ENCODE results near the gene TMEM183A. TPM values are rescaled to one million over a fixed set of nuclear protein-coding genes. Genes with fewer than 3 reads are reported as not detected.

TMEM183A gene
- total and polyA plus RNA-seq, 9 of the 15 experiments (the other 6 are each of a cell fraction or from before 2014, with no cell fraction given), result 23.4 to 190 (median 124) TPM

DNA sequence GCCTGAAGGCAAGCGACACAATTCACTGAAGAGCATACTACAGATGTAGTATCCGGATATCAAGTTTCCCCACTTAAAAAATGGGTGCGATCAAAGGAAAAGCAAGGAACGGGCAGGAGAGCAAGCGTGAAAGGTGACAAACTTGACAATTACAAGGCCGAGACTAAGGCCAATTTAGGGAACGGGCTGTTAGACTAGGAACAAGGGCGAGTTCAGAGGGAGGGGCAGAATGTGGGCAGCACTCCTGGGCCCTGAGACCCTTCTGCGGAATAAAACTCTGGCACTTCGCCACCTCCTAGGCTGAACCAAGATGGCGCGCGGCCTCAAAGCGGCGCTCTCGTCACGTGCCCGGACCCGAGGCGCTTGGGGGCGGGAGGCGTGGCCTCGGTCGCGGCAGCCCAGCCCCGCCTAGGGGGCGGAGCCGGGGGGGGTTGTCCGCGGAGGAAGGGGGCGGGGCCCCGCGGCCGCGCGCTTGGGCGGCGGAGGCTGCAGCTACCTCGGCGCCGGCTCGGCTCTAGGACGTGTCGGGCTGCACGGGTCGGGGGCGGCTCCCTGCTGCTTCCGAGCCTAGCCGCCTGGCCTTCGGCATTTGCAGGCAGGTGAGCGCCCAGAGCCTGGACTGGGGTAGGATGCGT lies 19.0 kb downstream of the TMEM183A start, which contains the start of gene PPFIA4 (continued):
- TF ChIP-seq, protein P1, sequence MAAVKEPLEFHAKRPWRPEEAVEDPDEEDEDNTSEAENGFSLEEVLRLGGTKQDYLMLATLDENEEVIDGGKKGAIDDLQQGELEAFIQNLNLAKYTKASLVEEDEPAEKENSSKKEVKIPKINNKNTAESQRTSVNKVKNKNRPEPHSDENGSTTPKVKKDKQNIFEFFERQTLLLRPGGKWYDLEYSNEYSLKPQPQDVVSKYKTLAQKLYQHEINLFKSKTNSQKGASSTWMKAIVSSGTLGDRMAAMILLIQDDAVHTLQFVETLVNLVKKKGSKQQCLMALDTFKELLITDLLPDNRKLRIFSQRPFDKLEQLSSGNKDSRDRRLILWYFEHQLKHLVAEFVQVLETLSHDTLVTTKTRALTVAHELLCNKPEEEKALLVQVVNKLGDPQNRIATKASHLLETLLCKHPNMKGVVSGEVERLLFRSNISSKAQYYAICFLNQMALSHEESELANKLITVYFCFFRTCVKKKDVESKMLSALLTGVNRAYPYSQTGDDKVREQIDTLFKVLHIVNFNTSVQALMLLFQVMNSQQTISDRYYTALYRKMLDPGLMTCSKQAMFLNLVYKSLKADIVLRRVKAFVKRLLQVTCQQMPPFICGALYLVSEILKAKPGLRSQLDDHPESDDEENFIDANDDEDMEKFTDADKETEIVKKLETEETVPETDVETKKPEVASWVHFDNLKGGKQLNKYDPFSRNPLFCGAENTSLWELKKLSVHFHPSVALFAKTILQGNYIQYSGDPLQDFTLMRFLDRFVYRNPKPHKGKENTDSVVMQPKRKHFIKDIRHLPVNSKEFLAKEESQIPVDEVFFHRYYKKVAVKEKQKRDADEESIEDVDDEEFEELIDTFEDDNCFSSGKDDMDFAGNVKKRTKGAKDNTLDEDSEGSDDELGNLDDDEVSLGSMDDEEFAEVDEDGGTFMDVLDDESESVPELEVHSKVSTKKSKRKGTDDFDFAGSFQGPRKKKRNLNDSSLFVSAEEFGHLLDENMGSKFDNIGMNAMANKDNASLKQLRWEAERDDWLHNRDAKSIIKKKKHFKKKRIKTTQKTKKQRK (IDR thresholded peaks at IDR 0.05; ENCODE audit: borderline replicate concordance, low read depth, low read length), result no peak
- TF ChIP-seq POLR3A (IDR thresholded peaks at IDR 0.05; ENCODE audit: borderline replicate concordance, extremely low read depth, insufficient read depth, insufficient read length) (no peak), KLF13 (tag; IDR thresholded peaks at IDR 0.05; ENCODE audit: borderline replicate concordance, low read depth) (peak; percentile 88; the same call in 1 of the 2 replicates), CREBBP (IDR thresholded peaks at IDR 0.05; ENCODE audit: low read depth, low read length) (no peak), HLTF (IDR thresholded peaks at IDR 0.05) (peak; percentile 57; the same call in 1 of the 2 replicates), NR2C1 (IDR thresholded peaks at IDR 0.05) (no peak), NR2C1 (tag; IDR thresholded peaks at IDR 0.05) (peak; percentile 84), RB1 (IDR thresholded peaks at IDR 0.05; ENCODE audit: low read depth) (peak; percentile 88)
- TF ChIP-seq, protein P2, sequence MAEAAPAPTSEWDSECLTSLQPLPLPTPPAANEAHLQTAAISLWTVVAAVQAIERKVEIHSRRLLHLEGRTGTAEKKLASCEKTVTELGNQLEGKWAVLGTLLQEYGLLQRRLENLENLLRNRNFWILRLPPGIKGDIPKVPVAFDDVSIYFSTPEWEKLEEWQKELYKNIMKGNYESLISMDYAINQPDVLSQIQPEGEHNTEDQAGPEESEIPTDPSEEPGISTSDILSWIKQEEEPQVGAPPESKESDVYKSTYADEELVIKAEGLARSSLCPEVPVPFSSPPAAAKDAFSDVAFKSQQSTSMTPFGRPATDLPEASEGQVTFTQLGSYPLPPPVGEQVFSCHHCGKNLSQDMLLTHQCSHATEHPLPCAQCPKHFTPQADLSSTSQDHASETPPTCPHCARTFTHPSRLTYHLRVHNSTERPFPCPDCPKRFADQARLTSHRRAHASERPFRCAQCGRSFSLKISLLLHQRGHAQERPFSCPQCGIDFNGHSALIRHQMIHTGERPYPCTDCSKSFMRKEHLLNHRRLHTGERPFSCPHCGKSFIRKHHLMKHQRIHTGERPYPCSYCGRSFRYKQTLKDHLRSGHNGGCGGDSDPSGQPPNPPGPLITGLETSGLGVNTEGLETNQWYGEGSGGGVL (CRISPR knock-in tag; IDR thresholded peaks at IDR 0.05), result no peak
- TF ChIP-seq, protein P3, sequence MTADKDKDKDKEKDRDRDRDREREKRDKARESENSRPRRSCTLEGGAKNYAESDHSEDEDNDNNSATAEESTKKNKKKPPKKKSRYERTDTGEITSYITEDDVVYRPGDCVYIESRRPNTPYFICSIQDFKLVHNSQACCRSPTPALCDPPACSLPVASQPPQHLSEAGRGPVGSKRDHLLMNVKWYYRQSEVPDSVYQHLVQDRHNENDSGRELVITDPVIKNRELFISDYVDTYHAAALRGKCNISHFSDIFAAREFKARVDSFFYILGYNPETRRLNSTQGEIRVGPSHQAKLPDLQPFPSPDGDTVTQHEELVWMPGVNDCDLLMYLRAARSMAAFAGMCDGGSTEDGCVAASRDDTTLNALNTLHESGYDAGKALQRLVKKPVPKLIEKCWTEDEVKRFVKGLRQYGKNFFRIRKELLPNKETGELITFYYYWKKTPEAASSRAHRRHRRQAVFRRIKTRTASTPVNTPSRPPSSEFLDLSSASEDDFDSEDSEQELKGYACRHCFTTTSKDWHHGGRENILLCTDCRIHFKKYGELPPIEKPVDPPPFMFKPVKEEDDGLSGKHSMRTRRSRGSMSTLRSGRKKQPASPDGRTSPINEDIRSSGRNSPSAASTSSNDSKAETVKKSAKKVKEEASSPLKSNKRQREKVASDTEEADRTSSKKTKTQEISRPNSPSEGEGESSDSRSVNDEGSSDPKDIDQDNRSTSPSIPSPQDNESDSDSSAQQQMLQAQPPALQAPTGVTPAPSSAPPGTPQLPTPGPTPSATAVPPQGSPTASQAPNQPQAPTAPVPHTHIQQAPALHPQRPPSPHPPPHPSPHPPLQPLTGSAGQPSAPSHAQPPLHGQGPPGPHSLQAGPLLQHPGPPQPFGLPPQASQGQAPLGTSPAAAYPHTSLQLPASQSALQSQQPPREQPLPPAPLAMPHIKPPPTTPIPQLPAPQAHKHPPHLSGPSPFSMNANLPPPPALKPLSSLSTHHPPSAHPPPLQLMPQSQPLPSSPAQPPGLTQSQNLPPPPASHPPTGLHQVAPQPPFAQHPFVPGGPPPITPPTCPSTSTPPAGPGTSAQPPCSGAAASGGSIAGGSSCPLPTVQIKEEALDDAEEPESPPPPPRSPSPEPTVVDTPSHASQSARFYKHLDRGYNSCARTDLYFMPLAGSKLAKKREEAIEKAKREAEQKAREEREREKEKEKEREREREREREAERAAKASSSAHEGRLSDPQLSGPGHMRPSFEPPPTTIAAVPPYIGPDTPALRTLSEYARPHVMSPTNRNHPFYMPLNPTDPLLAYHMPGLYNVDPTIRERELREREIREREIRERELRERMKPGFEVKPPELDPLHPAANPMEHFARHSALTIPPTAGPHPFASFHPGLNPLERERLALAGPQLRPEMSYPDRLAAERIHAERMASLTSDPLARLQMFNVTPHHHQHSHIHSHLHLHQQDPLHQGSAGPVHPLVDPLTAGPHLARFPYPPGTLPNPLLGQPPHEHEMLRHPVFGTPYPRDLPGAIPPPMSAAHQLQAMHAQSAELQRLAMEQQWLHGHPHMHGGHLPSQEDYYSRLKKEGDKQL (CRISPR knock-in tag; IDR thresholded peaks at IDR 0.05; ENCODE audit: borderline replicate concordance), result 0 out of 2 replicates have a peak, but pooled peaks have one; percentile 56
- TF ChIP-seq, protein P4, sequence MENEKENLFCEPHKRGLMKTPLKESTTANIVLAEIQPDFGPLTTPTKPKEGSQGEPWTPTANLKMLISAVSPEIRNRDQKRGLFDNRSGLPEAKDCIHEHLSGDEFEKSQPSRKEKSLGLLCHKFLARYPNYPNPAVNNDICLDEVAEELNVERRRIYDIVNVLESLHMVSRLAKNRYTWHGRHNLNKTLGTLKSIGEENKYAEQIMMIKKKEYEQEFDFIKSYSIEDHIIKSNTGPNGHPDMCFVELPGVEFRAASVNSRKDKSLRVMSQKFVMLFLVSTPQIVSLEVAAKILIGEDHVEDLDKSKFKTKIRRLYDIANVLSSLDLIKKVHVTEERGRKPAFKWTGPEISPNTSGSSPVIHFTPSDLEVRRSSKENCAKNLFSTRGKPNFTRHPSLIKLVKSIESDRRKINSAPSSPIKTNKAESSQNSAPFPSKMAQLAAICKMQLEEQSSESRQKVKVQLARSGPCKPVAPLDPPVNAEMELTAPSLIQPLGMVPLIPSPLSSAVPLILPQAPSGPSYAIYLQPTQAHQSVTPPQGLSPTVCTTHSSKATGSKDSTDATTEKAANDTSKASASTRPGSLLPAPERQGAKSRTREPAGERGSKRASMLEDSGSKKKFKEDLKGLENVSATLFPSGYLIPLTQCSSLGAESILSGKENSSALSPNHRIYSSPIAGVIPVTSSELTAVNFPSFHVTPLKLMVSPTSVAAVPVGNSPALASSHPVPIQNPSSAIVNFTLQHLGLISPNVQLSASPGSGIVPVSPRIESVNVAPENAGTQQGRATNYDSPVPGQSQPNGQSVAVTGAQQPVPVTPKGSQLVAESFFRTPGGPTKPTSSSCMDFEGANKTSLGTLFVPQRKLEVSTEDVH (IDR thresholded peaks at IDR 0.05; ENCODE audit: low read depth, partially characterized antibody), result peak; percentile 61
